NCI-H1930 (cell line): ENCODE data around the gene CEMIP.

ENCODE experiments used
- DNase-seq, 2 experiments: peaks; one replicate each; lab custom pipeline; 2025; lab: John Stamatoyannopoulos, UW

The CEMIP gene

DNA sequence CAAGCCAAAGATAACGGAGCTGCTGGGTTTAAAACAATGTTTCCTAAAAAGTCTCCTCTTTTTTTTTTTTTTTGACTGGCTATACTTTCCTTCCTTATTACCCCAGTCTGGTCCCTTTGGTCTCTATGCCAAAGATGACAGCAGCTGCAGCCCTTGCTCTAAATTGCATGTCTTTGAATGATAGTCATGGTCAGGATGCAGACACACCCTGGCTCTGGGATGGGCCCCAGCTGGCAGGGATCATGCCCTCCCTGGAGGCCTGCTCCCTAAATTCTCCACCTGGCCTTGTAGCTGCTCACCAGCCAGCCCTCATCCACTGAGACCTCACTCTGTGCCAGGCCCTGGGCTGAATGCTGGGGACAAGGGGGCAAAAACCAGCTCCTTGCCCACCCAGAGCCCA lies 114.6 kb downstream of the CEMIP start:
- DNase-seq = no peak

DNA sequence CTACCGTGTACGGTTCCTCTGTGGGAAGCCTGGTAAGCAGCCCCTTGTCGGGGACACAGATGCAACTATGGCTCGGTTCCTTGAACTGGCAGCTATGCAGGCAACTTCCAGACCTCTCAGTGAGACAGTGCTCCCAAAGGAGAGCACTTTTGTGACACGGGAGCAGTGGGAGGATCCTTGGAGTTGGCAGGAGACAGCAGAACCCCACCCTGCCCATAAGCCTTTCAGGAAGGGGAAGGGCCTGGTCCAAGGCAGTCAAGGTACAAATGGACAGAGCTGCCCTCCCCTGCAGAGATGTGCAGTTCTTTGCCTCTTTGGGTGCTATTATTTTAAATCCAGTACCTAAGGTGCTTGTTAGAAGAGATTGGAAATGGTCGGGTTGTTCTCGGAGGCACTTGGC lies 115.9 kb downstream of the CEMIP start:
- no peak for DNase-seq

GRCh38 chr15:80895965-80896364 lies 116.8 kb downstream of the CEMIP start:
- DNase-seq = no peak

- DNase-seq = no peak
Measured at GRCh38 chr15:80898040-80898439, 118.9 kb downstream of the CEMIP start.

GRCh38 chr15:80902298-80902801 lies 123.2 kb downstream of the CEMIP start:
- DNase-seq = no peak

- DNase-seq = no peak
Measured at GRCh38 chr15:80904998-80905397, 125.8 kb downstream of the CEMIP start.

DNA sequence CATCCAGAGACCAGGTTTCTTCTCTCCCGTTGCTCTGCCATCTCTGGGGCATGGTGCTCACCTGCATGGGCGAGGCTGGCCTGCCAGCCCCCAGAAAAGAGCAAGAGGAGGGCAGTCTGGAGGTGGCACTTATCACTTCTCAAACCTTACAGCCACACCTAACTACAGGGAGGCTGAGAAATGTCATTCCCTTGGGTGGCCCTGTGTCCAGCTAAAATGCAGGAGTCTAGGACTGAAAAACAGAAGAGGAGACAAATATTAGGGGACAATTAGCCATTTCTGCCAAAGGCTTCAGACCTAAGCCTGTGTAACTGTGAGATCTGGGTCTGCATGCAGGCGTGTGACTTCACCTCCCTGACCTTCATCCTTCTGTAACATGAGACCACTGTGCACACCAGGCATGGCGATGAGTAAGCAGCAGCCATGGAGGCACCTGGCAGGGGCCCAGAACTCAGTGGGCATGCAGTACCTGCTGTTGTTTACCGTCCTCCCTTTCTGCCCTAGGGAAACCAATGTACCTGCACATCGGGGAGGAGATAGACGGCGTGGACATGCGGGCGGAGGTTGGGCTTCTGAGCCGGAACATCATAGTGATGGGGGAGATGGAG lies 127.1 kb downstream of the CEMIP start:
- DNase-seq = peak in 1 of 2 experiments; percentile 24

DNA sequence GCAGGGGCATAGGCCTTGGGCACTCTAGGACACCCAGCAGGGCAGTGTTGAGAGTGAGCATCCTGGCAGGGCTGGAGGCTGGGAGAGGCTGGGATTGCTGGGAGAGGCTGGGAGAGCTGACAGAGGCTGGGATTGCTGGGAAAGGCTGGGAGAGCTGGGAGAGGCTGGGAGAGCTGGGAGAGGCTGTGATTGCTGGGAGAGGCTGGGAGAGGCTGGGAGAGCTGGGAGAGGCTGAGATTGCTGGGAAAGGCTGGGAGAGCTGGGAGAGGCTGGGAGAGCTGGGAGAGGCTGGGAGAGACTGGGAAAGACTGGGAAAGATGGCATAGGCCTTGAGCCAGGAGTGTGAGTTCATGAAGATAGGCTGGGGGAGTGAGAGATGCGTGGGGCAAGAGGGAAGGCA lies 132.7 kb downstream of the CEMIP start:
- DNase-seq = no peak

GRCh38 chr15:80912673-80913072 lies 133.5 kb downstream of the CEMIP start:
- no peak for DNase-seq

GRCh38 chr15:80913541-80913940 lies 134.4 kb downstream of the CEMIP start:
- DNase-seq = no peak

- no peak for DNase-seq
Measured at GRCh38 chr15:80915472-80915871, 136.3 kb downstream of the CEMIP start.

DNA sequence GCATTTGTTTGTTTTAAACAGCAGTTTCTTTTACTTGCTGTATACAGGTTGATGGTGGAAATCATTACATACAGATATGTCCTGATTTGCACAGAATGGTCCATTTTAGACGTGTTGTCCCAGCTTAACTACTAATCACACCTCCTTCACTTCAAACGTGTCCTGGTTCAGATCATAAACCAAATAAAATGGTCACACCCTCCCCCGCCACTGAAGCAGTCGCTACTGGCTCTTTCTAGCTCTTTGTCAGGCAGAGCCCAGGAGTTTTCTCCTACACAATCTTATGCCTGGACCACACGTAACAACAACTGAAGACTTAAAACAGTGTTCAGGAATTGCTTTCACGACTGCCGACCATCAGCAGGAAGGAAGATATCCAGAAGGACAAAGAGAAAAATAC lies 136.9 kb downstream of the CEMIP start:
- no peak for DNase-seq

- DNase-seq = no peak
Measured at GRCh38 chr15:80918196-80918783, 139.1 kb downstream of the CEMIP start.

DNA sequence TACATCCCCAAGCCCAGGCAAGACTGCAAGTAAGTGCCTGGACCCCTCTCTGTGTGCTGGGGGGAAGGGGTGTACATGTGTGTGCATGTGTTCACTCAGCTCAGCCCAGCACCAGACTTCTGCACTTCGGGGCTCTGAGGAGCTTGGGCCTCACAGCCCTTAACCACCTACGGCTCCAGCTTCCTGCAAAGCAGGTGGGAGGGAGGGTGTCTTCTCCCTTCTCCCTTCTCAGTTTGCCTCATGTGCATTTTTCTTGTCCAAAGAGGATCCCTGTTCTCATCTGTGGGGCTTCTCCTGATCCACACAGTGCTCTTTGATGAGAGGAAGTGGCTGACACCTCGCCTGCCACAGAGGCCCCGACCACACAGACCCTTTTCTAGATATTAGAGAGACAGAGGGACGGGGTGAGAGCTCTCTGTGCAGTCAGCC lies 141.1 kb downstream of the CEMIP start:
- DNase-seq = no peak

DNA sequence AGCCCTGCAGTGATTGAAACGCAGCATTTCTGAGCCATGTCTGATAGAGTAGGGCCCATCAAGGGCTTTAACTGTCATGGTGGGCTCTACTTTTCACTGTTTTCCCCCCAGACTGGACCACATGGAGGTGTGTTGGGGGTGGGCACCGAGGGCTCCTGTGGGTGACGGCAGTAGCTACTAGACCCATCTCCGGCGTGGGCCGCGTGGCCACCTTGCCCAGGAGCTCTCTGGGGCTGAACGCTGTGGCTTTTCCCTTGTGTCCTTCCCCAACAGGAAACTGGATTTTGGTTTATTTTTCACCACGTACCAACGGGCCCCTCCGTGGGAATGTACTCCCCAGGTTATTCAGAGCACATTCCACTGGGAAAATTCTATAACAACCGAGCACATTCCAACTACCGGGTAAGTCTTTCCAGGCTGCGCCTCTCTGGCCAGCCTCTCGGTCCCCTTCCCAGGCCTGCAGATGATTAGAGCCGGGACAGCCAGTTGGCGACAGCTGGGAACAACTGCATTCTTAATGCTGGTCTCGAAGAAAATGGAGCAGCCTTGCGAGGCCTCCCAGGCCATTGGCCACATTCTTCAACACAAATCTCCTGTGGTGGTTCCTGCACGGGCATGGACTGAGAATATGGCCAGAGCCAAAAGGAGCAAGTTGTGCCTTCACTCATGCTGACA lies 142.7 kb downstream of the CEMIP start:
- no peak for DNase-seq

DNA sequence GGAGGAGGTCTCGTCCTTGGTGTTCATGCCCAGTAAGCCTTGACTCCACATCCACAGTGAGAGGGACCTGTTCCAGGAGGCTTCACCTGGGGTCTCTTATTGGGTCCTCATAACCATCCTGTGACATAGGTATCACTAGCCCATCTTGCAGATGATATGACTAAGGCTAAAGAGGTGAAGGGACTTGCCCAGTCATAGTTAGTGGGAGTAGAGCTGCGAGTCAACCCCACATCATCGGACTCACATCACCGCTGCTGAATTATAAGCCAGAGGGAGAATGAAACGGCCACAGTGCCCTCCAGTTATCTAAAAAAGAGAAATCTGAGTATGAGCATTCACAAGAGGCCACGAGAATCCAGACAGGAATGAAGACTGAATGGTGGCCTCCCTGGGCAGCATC lies 144.5 kb downstream of the CEMIP start:
- DNase-seq = no peak

DNA sequence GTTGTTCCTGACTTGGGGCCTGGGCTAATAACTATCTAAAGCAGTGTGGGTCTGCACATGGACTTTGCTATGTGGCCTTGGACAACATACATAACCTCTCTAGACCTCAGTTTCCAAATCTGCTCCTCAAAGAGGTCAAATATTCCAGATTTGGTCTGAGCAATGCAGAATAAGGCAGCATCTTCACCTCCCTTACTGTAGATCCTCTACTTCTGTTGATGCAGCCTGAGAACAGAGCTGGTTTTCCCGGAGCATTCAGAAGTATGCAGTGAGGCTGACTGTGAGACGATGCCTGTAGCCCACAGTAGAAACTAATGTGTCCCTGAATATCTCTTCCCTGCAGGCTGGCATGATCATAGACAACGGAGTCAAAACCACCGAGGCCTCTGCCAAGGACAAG lies 145.1 kb downstream of the CEMIP start:
- no peak for DNase-seq

GRCh38 chr15:80925597-80926059 lies 146.5 kb downstream of the CEMIP start:
- DNase-seq = no peak

DNA sequence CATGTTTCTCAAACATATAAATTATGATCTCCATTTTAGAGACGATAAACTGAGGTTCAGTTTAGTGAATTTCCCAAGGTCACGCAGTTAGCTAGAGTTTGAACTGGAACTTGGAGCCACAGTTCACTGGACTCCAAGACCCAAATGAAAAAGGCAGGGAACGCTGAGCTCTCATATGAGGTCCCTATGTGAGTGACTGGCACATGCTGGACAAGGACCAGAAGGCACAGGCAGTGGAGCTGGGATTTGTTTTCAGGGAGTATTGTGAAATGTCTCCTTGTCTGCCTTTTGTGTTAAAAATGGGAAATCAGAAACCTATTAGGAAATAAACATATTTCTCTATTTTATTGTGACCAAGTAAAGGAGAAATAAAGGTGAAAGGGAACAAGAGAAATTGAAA lies 147.0 kb downstream of the CEMIP start:
- DNase-seq = no peak

- no peak for DNase-seq
Measured at GRCh38 chr15:80929225-80929624, 150.1 kb downstream of the CEMIP start.

DNA sequence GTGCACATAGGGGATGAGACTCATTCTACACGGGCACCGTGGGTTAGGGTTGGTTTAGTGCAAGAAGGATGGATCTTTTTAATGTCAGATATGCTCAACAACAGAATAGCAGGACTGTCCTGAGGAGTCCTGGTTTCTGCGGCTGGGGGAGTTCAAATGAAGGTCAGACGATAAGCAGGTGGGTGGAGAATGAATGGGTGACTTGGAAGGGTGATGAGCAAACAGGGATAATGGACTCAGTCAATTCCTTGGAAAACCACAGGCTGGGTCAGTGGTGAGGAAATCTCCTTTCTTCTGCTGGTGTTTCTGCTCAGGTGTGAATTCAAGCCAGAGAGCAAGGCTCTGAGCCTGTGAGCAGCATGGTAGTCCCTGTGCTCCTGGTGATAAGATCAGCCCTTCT lies 150.5 kb downstream of the CEMIP start:
- DNase-seq = no peak

GRCh38 chr15:80931191-80931590 lies 152.0 kb downstream of the CEMIP start:
- DNase-seq = no peak
